Spleen (tissue), 11 donors: ENCODE results near the gene PPP3CA. TPM values are rescaled to one million over a fixed set of nuclear protein-coding genes. Genes with fewer than 3 reads are reported as not detected.

Experiments used
- DNase-seq: peaks from one replicate; pipeline ENCODE4 v3.0.0-alpha.2; 2020
- H3K27ac ChIP-seq, 8 donors: fragments of 200-600 bp; sonication (generic) in 7 of 8; 1 replicate in 4 of 8; 2 replicates in 4 of 8; pipeline versions ENCODE4 v1.5.0 to v1.8.0; 2016 to 2021; ENCODE audit warnings: inconsistent platforms in 4 of 8, mild to moderate bottlenecking in 4 of 8, moderate library complexity in 1 of 8
- H3K27me3 ChIP-seq, 7 donors: fragments of 200-600 bp; sonication (generic) in 6 of 7; replicated peaks in 1 of 7; 1 replicate in 4 of 7; 2 replicates in 3 of 7; pipeline versions ENCODE4 v1.5.0 to v1.8.0; 2016 to 2021; ENCODE audit warnings: inconsistent platforms in 3 of 7, mild to moderate bottlenecking in 1 of 7
- H3K36me3 ChIP-seq, 6 donors: fragments of 200-600 bp; sonication (generic) in 5 of 6; 1 replicate in 4 of 6; 2 replicates in 2 of 6; pipeline versions ENCODE4 v1.5.0 to v1.8.0; 2016 to 2021; ENCODE audit warnings: inconsistent platforms in 2 of 6
- H3K4me1 ChIP-seq, 6 donors: fragments of 200-600 bp; sonication (generic) in 5 of 6; 1 replicate in 3 of 6; 2 replicates in 3 of 6; pipeline versions ENCODE4 v1.5.0 to v1.8.0; 2016 to 2021; ENCODE audit warnings: inconsistent platforms in 3 of 6
- H3K4me3 ChIP-seq, 8 donors: fragments of 200-600 bp; sonication (generic) in 7 of 8; 1 replicate in 4 of 8; 2 replicates in 4 of 8; pipeline versions ENCODE4 v1.5.0 to v1.8.0; 2016 to 2021; ENCODE audit warnings: inconsistent platforms in 4 of 8, mild to moderate bottlenecking in 4 of 8, moderate library complexity in 2 of 8
- H3K9me3 ChIP-seq, 8 donors: fragments of 200-600 bp; sonication (generic) in 7 of 8; 1 replicate in 4 of 8; 2 replicates in 4 of 8; pipeline versions ENCODE4 v1.5.0 to v1.8.0; 2016 to 2021; ENCODE audit warnings: inconsistent platforms in 4 of 8
- POLR2A ChIP-seq, 3 donors: fragments of 450-650 bp; IDR thresholded peaks; one replicate each; pipeline ENCODE4 v1.5.1; 2017; ENCODE audit warnings: antibody characterized with exemption in 3 of 3, mild to moderate bottlenecking in 1 of 3
- POLR2AphosphoS5 ChIP-seq, 3 donors: sonication (generic); formaldehyde crosslinking; IDR thresholded peaks; one replicate each; pipeline ENCODE4 v1.5.1; 2017; ENCODE audit warnings: antibody characterized with exemption in 3 of 3
- WGBS, 5 donors: extraction: QIAGEN DNeasy Blood & Tissue Kit in 3 of 5; methylation state at CpG; one replicate each; pipeline versions ENCODE4 v1.1.5 to v1.1.7; 2013 to 2018; 5-methylcytosine and 5-hydroxymethylcytosine counted together
- intact Hi-C: fragments of 100-400 bp; cut with DNase I; formaldehyde crosslinking; loops from one replicate; pipeline ENCODE4 v1.15.0; 2023; ENCODE audit warnings: low total_unique reads
- polyA plus RNA-seq, 3 donors: library from polyadenylated mRNA; stranded (reverse); fragments of 200-250 nt; gene quantifications; one replicate each; pipeline ENCODE4 v1.2.1, GENCODE V29; 2013
- total RNA-seq, 7 donors: library from RNA; depleted of rRNA in 3 of 7; stranded (reverse); fragments of >200 nt in 3 of 7; fragmentation: NEBNext Ultra II Directional in 4 of 7; extraction: Animal tissue kit (Norgen Biotek cat#: 25700) in 4 of 7; gene quantifications; one replicate each; pipeline versions ENCODE4 v1.1.0 to v1.2.1, GENCODE V29; 2016 to 2021
- TF ChIP-seq, protein P1 (sequence below), 11 experiments: fragments of 200-600 bp in 7 of 11; fragments of 450-650 bp in 4 of 11; sonication (generic) in 4 of 11; IDR thresholded peaks in 8 of 11; conservative IDR thresholded peaks in 3 of 11; 1 replicate in 7 of 11; 2 replicates in 4 of 11; pipeline versions ENCODE4 v1.4.0 to v1.8.0; 2016 to 2021; ENCODE audit warnings: antibody characterized with exemption in 11 of 11, inconsistent platforms in 4 of 11, mild to moderate bottlenecking in 1 of 11
- donor health status: healthy with polysubstance abuse.
- donor health status: DM: no; HTN: no; CAD: no; lungs with moderate emphysema.
- donor health status: DM: no; HTN: no; CAD: no.
- donor health status: Bipolar disorder and iron deficiency.
- donor health status: healthy.
- donor health status: DM: no; HTN: no; CAD: no.
- donor health status: DM: yes; HTN: yes; CAD: no.

Gene PPP3CA
- total and polyA plus RNA-seq, 10 donors, result 15.5 to 50.0 (median 39.6) TPM

- Histone ChIP-seq H3K36me3 (no peaks in the 10 kb centered on the region), H3K27ac (no peak overlapping the region), H3K4me1 (peaks cover 0 to 49% (median 10%) of the 10 kb centered on the region in 6 donors), H3K4me3 (no peak overlapping the region), H3K27me3 (no peaks in the 10 kb centered on the region), H3K9me3 (no peaks in the 10 kb centered on the region)
- DNase-seq, result no peak
- TF ChIP-seq POLR2AphosphoS5 (IDR thresholded peaks at IDR 0.05) (no peak), POLR2A (IDR thresholded peaks at IDR 0.05) (no peak)
- TF ChIP-seq, protein P1, sequence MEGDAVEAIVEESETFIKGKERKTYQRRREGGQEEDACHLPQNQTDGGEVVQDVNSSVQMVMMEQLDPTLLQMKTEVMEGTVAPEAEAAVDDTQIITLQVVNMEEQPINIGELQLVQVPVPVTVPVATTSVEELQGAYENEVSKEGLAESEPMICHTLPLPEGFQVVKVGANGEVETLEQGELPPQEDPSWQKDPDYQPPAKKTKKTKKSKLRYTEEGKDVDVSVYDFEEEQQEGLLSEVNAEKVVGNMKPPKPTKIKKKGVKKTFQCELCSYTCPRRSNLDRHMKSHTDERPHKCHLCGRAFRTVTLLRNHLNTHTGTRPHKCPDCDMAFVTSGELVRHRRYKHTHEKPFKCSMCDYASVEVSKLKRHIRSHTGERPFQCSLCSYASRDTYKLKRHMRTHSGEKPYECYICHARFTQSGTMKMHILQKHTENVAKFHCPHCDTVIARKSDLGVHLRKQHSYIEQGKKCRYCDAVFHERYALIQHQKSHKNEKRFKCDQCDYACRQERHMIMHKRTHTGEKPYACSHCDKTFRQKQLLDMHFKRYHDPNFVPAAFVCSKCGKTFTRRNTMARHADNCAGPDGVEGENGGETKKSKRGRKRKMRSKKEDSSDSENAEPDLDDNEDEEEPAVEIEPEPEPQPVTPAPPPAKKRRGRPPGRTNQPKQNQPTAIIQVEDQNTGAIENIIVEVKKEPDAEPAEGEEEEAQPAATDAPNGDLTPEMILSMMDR (IDR thresholded peaks at IDR 0.05 in 8 of 11, conservative IDR thresholded peaks at IDR 0.05 in 3 of 11), result no peak
- WGBS, 5 donors, result 76 to 87% (median 83%) methylated on average over 1 of the region's 1 CpG
- intact Hi-C loops, result no loop called here
Observed at GRCh38 chr4:101253121-101253520, 94.2 kb downstream of the PPP3CA start.

GRCh38 chr4:101252721-101253120 is 94.6 kb downstream of the PPP3CA start:
- Histone ChIP-seq H3K4me1 (peaks cover 0 to 46% (median 10%) of the 10 kb centered on the region in 6 donors), H3K27me3 (no peaks in the 10 kb centered on the region), H3K36me3 (no peaks in the 10 kb centered on the region), H3K27ac (no peak overlapping the region), H3K4me3 (no peak overlapping the region), H3K9me3 (no peaks in the 10 kb centered on the region)
- 29 to 72% (median 57%) methylated on average over 2 of the region's 2 CpGs for WGBS, 5 donors
- DNase-seq, result no peak
- TF ChIP-seq POLR2A (IDR thresholded peaks at IDR 0.05), result no peak
- TF ChIP-seq, protein P1 (IDR thresholded peaks at IDR 0.05 in 8 of 11, conservative IDR thresholded peaks at IDR 0.05 in 3 of 11), result no peak
- no peak for TF ChIP-seq POLR2AphosphoS5 (IDR thresholded peaks at IDR 0.05)
- intact Hi-C loops, result no loop called here

DNA sequence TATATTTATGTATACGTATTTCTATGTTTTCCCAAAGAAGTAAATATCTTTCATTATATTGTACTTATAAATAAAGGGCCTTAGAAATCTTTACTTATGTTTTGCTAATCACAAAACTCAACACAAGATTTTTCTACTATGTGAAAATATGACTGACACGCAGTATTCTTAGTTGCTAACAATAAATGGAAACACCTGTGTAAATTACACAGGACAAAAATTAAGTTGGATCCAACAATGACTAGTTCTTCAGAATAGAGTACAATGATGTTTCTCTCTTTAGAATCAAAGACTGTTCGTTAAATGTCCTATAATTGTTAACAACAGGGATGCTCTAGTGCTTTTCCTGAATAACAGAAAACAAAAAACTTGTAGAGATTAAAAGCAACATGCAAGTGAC is 96.1 kb downstream of the PPP3CA start:
- no peak overlapping the region for H3K27ac ChIP-seq
- TF ChIP-seq POLR2AphosphoS5 (IDR thresholded peaks at IDR 0.05), result no peak
- no peak for TF ChIP-seq POLR2A (IDR thresholded peaks at IDR 0.05)
- TF ChIP-seq, protein P1 (IDR thresholded peaks at IDR 0.05 in 8 of 11, conservative IDR thresholded peaks at IDR 0.05 in 3 of 11), result no peak
- 92 to 98% (median 92%) methylated on average over 3 of the region's 3 CpGs for WGBS, 5 donors
- no peak for DNase-seq
- no peaks in the 10 kb centered on the region for H3K9me3 ChIP-seq
- H3K36me3 ChIP-seq, result no peaks in the 10 kb centered on the region
- H3K4me3 ChIP-seq, result no peak overlapping the region
- H3K27me3 ChIP-seq, result no peaks in the 10 kb centered on the region
- peaks cover 0 to 44% (median 9%) of the 10 kb centered on the region in 6 donors for H3K4me1 ChIP-seq
- intact Hi-C loops, result no loop called here

GRCh38 chr4:101244349-101244748 is 103.0 kb downstream of the PPP3CA start:
- TF ChIP-seq, protein P1 (IDR thresholded peaks at IDR 0.05 in 8 of 11, conservative IDR thresholded peaks at IDR 0.05 in 3 of 11), result no peak
- TF ChIP-seq POLR2AphosphoS5 (IDR thresholded peaks at IDR 0.05), result no peak
- no peak for TF ChIP-seq POLR2A (IDR thresholded peaks at IDR 0.05)
- intact Hi-C loops, result no loop called here
- no peak for DNase-seq
- H3K4me3 ChIP-seq, result no peak overlapping the region
- no peak overlapping the region for H3K27ac ChIP-seq
- peaks cover 0 to 13% (median 4%) of the 10 kb centered on the region in 6 donors for H3K4me1 ChIP-seq
- H3K9me3 ChIP-seq, result no peaks in the 10 kb centered on the region
- H3K36me3 ChIP-seq, result no peaks in the 10 kb centered on the region
- no peaks in the 10 kb centered on the region for H3K27me3 ChIP-seq
- 82 to 96% (median 95%) methylated on average over 5 of the region's 5 CpGs for WGBS, 5 donors
